Erythroblast (primary cell): ENCODE measurements around the gene TMEM235.

Source experiments
- GATA1 ChIP-seq: IDR thresholded peaks from 2 replicates; pipeline ENCODE4 v1.6.1; 2011; ENCODE audit warnings: low read depth, mild to moderate bottlenecking, control low read depth, low read length, moderate library complexity
- POLR2A ChIP-seq: IDR thresholded peaks from 2 replicates; pipeline ENCODE4 v1.6.1; 2011; ENCODE audit warnings: mild to moderate bottlenecking, low read length

DNA sequence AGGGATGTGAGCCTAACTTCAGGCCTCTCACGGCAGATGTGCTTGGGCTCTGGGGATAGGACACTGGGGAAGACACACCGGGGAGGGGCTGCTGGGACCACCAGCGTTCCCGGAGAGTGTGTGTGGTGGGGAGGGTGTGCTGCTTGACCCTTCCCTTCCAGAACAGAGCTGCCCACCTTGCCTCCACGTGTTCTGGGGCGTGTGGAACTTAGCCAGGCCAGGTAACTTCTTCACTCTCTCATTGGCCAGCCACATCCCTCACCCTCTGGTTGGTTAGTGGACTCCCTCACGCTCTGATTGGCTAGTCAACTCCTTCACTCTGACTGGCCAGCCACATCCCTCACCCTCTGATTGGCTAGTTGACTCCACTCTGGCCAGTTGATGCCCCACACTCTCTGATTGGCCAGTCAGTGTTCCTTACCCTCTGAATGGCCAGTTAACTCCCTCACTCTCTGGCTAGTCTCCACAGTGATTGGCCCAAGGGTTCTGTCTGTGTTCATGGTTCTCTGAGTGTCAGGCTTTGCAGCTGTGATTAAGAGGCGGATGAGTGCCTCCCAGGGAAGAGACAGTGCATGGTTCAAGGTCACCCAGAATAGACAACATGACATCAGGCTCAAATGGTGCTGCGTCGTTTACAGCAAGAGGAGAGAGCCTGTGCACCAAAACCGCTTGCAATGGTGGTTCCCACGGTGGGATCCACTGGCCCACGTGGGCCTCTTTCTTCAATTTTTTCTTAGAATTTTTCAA lies 10.0 kb downstream of the TMEM235 start:
- TF ChIP-seq POLR2A (no peak), GATA1 (no peak)
